Liver (tissue), 9 donors: ENCODE measurements around the gene CELF4. TPM values are rescaled to one million over a fixed set of nuclear protein-coding genes. Genes with fewer than 3 reads are reported as not detected.

Experiments used
- DNase-seq: peaks from one replicate; pipeline ENCODE4 v3.0.0-alpha.2; 2017; ENCODE audit warnings: low spot score
- H3K27ac ChIP-seq, 2 donors: one replicate each; pipeline ENCODE4 v1.7.0; 2013; ENCODE audit warnings: inconsistent platforms in 2 of 2, low read length in 2 of 2, control low read depth in 1 of 2, low read depth in 1 of 2, mild to moderate bottlenecking in 1 of 2
- H3K27me3 ChIP-seq, 4 donors: one replicate each; pipeline versions ENCODE4 v1.6.1 to v1.7.0; 2013; ENCODE audit warnings: low read length in 3 of 4, inconsistent platforms in 1 of 4, mild to moderate bottlenecking in 1 of 4, moderate library complexity in 1 of 4; ENCODE audit not compliant: control insufficient read depth in 4 of 4, insufficient read depth in 4 of 4
- H3K36me3 ChIP-seq, 4 donors: one replicate each; pipeline versions ENCODE4 v1.6.1 to v1.7.0; 2013; ENCODE audit warnings: low read length in 3 of 4, mild to moderate bottlenecking in 3 of 4, low read depth in 1 of 4, moderate library complexity in 1 of 4; ENCODE audit not compliant: control insufficient read depth in 4 of 4, insufficient read depth in 3 of 4
- H3K4me1 ChIP-seq, 4 donors: one replicate each; pipeline versions ENCODE4 v1.6.1 to v1.7.0; 2013; ENCODE audit warnings: low read length in 3 of 4, mild to moderate bottlenecking in 3 of 4, moderate library complexity in 1 of 4; ENCODE audit not compliant: control insufficient read depth in 4 of 4, insufficient read depth in 4 of 4
- H3K4me3 ChIP-seq, 3 donors: one replicate each; pipeline versions ENCODE4 v1.6.1 to v1.7.0; 2013; ENCODE audit warnings: low read length in 3 of 3, control low read depth in 1 of 3, low read depth in 1 of 3, mild to moderate bottlenecking in 1 of 3
- H3K9ac ChIP-seq, 2 donors: one replicate each; pipeline ENCODE4 v1.7.0; 2013; ENCODE audit warnings: low read length in 2 of 2, mild to moderate bottlenecking in 2 of 2, moderate library complexity in 2 of 2, control low read depth in 1 of 2, low read depth in 1 of 2
- H3K9me3 ChIP-seq, 4 donors: one replicate each; pipeline versions ENCODE4 v1.6.1 to v1.7.0; 2013; ENCODE audit warnings: low read length in 3 of 4; ENCODE audit not compliant: control insufficient read depth in 4 of 4
- EGR1 ChIP-seq, 2 donors: IDR thresholded peaks; 2 replicates each; pipeline ENCODE4 v1.6.1; 2016 to 2018; ENCODE audit warnings: antibody characterized with exemption in 2 of 2, low read depth in 2 of 2
- FOXA2 ChIP-seq: IDR thresholded peaks from 2 replicates; pipeline ENCODE4 v1.6.1; 2016; ENCODE audit warnings: antibody characterized with exemption
- HNF4A ChIP-seq, 2 donors: conservative IDR thresholded peaks; 2 replicates each; pipeline ENCODE4 v1.6.1; 2016; ENCODE audit warnings: antibody characterized with exemption in 2 of 2, mild to moderate bottlenecking in 2 of 2
- HNF4G ChIP-seq: IDR thresholded peaks from 2 replicates; pipeline ENCODE4 v1.6.1; 2016; ENCODE audit warnings: antibody characterized with exemption
- NR2F2 ChIP-seq: IDR thresholded peaks from 2 replicates; pipeline ENCODE4 v1.6.1; 2016; ENCODE audit warnings: antibody characterized with exemption
- RAD21 ChIP-seq, 2 donors: IDR thresholded peaks; 2 replicates each; pipeline ENCODE4 v1.6.1; 2016; ENCODE audit warnings: antibody characterized with exemption in 2 of 2, mild to moderate bottlenecking in 2 of 2
- RXRA ChIP-seq, 2 donors: IDR thresholded peaks; 2 replicates each; pipeline ENCODE4 v1.6.1; 2017 to 2018; ENCODE audit warnings: antibody characterized with exemption in 2 of 2, mild to moderate bottlenecking in 1 of 2
- SP1 ChIP-seq: IDR thresholded peaks from 2 replicates; pipeline ENCODE4 v1.6.1; 2018; ENCODE audit warnings: antibody characterized with exemption, mild to moderate bottlenecking
- TAF1 ChIP-seq: conservative IDR thresholded peaks from 2 replicates; pipeline ENCODE4 v1.6.1; 2016; ENCODE audit warnings: antibody characterized with exemption, mild to moderate bottlenecking
- YY1 ChIP-seq: IDR thresholded peaks from 2 replicates; pipeline ENCODE4 v1.6.1; 2016; ENCODE audit warnings: antibody characterized with exemption, mild to moderate bottlenecking
- WGBS: extraction: QIAGEN DNeasy Blood & Tissue Kit; methylation state at CpG from one replicate; pipeline ENCODE4 v1.1.7; 2013; 5-methylcytosine and 5-hydroxymethylcytosine counted together
- polyA plus RNA-seq, 2 donors: library from polyadenylated mRNA; stranded (reverse) in 1 of 2; unstranded in 1 of 2; fragments of 200-250 nt in 1 of 2; fragments of >200 nt in 1 of 2; fragmentation: Nextera tagmentation in 1 of 2; extraction: Ambion mirVana in 1 of 2; gene quantifications; one replicate each; pipeline versions ENCODE4 v1.2.1 to v1.2.3, GENCODE V29; 2013 to 2015
- total RNA-seq, 2 donors: library from RNA; depleted of rRNA; stranded (reverse); fragments of >200 nt; gene quantifications; one replicate each; pipeline ENCODE4 v1.2.3, GENCODE V29; 2014
- TF ChIP-seq, protein P1 (sequence below): IDR thresholded peaks from 2 replicates; pipeline ENCODE4 v1.6.1; 2016; ENCODE audit warnings: antibody characterized with exemption, mild to moderate bottlenecking
- TF ChIP-seq, protein P2 (sequence below): fragments of 150-350 bp; IDR thresholded peaks from 2 replicates; pipeline ENCODE4 v1.5.1; 2017; ENCODE audit warnings: improper control_type of control experiment, low read depth, low read length; ENCODE audit not compliant: missing input control
- TF ChIP-seq, protein P3 (sequence below): IDR thresholded peaks from 2 replicates; pipeline ENCODE4 v1.6.1; 2016; ENCODE audit warnings: antibody characterized with exemption
- TF ChIP-seq, protein P4 (sequence below): IDR thresholded peaks from 2 replicates; pipeline ENCODE4 v1.6.1; 2016; ENCODE audit warnings: antibody characterized with exemption
- TF ChIP-seq, protein P5 (sequence below): IDR thresholded peaks from 2 replicates; pipeline ENCODE4 v1.6.1; 2016; ENCODE audit warnings: antibody characterized with exemption
- donor health status: healthy.
- donor health status: healthy.
- donor health status: healthy.
- donor health status: healthy.
- donor health status: healthy.

The CELF4 gene
- total and polyA plus RNA-seq, 4 donors = 0.08 to 0.28 (median 0.21) TPM; not detected in 1

DNA sequence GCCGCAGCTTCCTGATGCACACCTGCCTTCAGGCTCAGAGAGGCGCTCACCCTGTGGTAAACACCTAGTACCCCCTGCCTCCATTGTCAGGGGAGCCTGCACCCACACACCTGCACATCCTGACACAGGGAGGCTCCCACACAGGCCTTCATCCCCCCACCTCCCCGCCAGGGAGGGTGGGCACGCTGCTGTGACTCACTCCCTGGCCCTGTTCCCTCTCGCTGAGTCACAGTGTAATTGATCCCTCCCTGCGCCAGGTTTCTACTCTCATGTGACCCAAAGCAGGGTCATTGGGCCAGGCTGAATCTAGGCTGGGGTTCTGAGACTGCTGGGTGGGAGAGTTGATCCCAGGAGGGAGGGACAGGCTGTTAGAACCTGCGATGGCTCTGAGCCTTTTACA is 8.5 kb upstream of the CELF4 start:
- H3K9me3 ChIP-seq = no peaks in the 10 kb centered on the region

DNA sequence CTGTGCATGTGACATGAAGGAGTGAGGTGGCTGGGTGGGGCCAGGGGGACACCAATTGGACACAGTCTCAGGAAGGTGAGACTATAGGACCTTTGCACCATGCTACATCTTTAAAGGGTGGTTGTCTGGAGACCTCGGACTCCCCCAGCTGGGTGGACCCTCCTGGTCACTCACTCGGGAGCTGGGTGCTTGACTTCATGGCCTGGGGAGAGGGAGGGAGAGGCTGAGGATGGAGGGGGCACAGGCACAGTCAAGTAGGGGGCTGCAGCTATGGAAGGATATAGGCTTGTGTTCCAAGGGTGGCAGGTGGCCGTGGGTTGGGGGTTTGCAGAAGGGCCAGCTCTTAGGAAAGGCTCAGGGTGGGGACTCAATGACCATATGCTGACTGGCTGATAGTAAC is 7.1 kb upstream of the CELF4 start:
- Histone ChIP-seq H3K36me3 (no peaks in the 10 kb centered on the region), H3K9me3 (no peaks in the 10 kb centered on the region), H3K27me3 (peaks cover 0 to 14% (median 6%) of the 10 kb centered on the region in 4 donors), H3K9ac (no peak overlapping the region), H3K4me3 (no peak overlapping the region), H3K4me1 (peaks cover 0 to 5% (median 2%) of the 10 kb centered on the region in 4 donors), H3K27ac (no peak overlapping the region)
- no peak for DNase-seq
- WGBS = 51% methylated on average over 3 of the region's 3 CpGs
- TF ChIP-seq YY1 (no peak), EGR1 (IDR thresholded peaks at IDR 0.05; ENCODE audit: low read depth in 2 of 2) (no peak), RAD21 (IDR thresholded peaks at IDR 0.05) (no peak), NR2F2 (no peak)
- TF ChIP-seq, protein P1, sequence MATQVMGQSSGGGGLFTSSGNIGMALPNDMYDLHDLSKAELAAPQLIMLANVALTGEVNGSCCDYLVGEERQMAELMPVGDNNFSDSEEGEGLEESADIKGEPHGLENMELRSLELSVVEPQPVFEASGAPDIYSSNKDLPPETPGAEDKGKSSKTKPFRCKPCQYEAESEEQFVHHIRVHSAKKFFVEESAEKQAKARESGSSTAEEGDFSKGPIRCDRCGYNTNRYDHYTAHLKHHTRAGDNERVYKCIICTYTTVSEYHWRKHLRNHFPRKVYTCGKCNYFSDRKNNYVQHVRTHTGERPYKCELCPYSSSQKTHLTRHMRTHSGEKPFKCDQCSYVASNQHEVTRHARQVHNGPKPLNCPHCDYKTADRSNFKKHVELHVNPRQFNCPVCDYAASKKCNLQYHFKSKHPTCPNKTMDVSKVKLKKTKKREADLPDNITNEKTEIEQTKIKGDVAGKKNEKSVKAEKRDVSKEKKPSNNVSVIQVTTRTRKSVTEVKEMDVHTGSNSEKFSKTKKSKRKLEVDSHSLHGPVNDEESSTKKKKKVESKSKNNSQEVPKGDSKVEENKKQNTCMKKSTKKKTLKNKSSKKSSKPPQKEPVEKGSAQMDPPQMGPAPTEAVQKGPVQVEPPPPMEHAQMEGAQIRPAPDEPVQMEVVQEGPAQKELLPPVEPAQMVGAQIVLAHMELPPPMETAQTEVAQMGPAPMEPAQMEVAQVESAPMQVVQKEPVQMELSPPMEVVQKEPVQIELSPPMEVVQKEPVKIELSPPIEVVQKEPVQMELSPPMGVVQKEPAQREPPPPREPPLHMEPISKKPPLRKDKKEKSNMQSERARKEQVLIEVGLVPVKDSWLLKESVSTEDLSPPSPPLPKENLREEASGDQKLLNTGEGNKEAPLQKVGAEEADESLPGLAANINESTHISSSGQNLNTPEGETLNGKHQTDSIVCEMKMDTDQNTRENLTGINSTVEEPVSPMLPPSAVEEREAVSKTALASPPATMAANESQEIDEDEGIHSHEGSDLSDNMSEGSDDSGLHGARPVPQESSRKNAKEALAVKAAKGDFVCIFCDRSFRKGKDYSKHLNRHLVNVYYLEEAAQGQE = no peak
- TF ChIP-seq, protein P2, sequence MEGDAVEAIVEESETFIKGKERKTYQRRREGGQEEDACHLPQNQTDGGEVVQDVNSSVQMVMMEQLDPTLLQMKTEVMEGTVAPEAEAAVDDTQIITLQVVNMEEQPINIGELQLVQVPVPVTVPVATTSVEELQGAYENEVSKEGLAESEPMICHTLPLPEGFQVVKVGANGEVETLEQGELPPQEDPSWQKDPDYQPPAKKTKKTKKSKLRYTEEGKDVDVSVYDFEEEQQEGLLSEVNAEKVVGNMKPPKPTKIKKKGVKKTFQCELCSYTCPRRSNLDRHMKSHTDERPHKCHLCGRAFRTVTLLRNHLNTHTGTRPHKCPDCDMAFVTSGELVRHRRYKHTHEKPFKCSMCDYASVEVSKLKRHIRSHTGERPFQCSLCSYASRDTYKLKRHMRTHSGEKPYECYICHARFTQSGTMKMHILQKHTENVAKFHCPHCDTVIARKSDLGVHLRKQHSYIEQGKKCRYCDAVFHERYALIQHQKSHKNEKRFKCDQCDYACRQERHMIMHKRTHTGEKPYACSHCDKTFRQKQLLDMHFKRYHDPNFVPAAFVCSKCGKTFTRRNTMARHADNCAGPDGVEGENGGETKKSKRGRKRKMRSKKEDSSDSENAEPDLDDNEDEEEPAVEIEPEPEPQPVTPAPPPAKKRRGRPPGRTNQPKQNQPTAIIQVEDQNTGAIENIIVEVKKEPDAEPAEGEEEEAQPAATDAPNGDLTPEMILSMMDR = no peak

More for the DNA sequence above, 8.5 kb upstream of the CELF4 start:
- peaks cover 0 to 1% (median under 1%) of the 10 kb centered on the region in 4 donors for H3K27me3 ChIP-seq
- no peaks in the 10 kb centered on the region for H3K36me3 ChIP-seq
- TF ChIP-seq, protein P2 = no peak
- TF ChIP-seq TAF1 = no peak
- no peak for TF ChIP-seq SP1
- no peak for TF ChIP-seq RAD21 (IDR thresholded peaks at IDR 0.05)
- no peak for TF ChIP-seq HNF4G
- TF ChIP-seq, protein P3, sequence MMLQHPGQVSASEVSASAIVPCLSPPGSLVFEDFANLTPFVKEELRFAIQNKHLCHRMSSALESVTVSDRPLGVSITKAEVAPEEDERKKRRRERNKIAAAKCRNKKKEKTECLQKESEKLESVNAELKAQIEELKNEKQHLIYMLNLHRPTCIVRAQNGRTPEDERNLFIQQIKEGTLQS = no peak
- TF ChIP-seq RXRA (IDR thresholded peaks at IDR 0.05) = no peak
- TF ChIP-seq, protein P1 = no peak
- TF ChIP-seq, protein P4, sequence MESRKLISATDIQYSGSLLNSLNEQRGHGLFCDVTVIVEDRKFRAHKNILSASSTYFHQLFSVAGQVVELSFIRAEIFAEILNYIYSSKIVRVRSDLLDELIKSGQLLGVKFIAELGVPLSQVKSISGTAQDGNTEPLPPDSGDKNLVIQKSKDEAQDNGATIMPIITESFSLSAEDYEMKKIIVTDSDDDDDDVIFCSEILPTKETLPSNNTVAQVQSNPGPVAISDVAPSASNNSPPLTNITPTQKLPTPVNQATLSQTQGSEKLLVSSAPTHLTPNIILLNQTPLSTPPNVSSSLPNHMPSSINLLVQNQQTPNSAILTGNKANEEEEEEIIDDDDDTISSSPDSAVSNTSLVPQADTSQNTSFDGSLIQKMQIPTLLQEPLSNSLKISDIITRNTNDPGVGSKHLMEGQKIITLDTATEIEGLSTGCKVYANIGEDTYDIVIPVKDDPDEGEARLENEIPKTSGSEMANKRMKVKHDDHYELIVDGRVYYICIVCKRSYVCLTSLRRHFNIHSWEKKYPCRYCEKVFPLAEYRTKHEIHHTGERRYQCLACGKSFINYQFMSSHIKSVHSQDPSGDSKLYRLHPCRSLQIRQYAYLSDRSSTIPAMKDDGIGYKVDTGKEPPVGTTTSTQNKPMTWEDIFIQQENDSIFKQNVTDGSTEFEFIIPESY = no peak
- TF ChIP-seq FOXA2 = no peak
- TF ChIP-seq, protein P5, sequence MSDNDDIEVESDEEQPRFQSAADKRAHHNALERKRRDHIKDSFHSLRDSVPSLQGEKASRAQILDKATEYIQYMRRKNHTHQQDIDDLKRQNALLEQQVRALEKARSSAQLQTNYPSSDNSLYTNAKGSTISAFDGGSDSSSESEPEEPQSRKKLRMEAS = no peak
- no peak for TF ChIP-seq HNF4A (conservative IDR thresholded peaks at IDR 0.05)
- H3K4me3 ChIP-seq = no peak overlapping the region
- 77% methylated on average over 7 of the region's 7 CpGs for WGBS
- H3K9ac ChIP-seq = no peak overlapping the region
- DNase-seq = no peak
- H3K4me1 ChIP-seq = peaks cover 0 to 3% (median 0%) of the 10 kb centered on the region in 4 donors
- no peak overlapping the region for H3K27ac ChIP-seq
